Measurements from ENCODE around the gene THSD4. TPM values are rescaled to one million over a fixed set of nuclear protein-coding genes. Genes with fewer than 3 reads are reported as not detected.
A peak's percentile ranks its signal among the peaks of the same experiment; 100 is the strongest.

THSD4 gene
- total and polyA plus RNA-seq, 2 of the 8 experiments (the other 6 are each of a cell fraction or from before 2014, with no cell fraction given) = 2.5 to 6.2 TPM

GRCh38 chr15:71362556-71362955, 247.3 kb downstream of the THSD4 start:
- no peaks in the 10 kb centered on the region for H3K36me3 ChIP-seq (ENCODE audit: control insufficient read depth in 2 of 4, insufficient read depth in 4 of 4, low read length in 3 of 4)
- no peak overlapping the region for H2AFZ ChIP-seq (ENCODE audit: low read length)
- H3K79me1 ChIP-seq (ENCODE audit: low read depth, low read length) = no peaks in the 10 kb centered on the region
- no peak overlapping the region; a peak in 1 of 4 replicates for H3K4me2 ChIP-seq (ENCODE audit: insufficient read depth in 1 of 2, low read depth in 2 of 2, low read length in 2 of 2)
- H4K20me1 ChIP-seq (replicated peaks in 1 of 2; ENCODE audit: control insufficient read depth in 1 of 2, insufficient read depth in 2 of 2, low read length in 2 of 2) = no peaks in the 10 kb centered on the region
- no peak overlapping the region for H3K23ac ChIP-seq (ENCODE audit: insufficient read length)
- H3K4me1 ChIP-seq (replicated peaks in 1 of 4; ENCODE audit: control insufficient read depth in 3 of 4, insufficient read depth in 4 of 4, low read length in 3 of 4) = peaks cover 9 to 21% (median 17%) of the 10 kb centered on the region in 4 experiments; a peak in 6 of 7 replicates
- no peak overlapping the region for H3K4me3 ChIP-seq (ENCODE audit: extremely low read depth in 1 of 4, insufficient read depth in 2 of 4, low read depth in 3 of 4, low read length in 4 of 4)
- no peak overlapping the region for H3K56ac ChIP-seq (replicated peaks; ENCODE audit: insufficient read length, low read depth, low read length)
- FAIRE-seq = no peak
- no peak overlapping the region for H2BK120ac ChIP-seq (replicated peaks; ENCODE audit: low read depth, low read length)
- H3K18ac ChIP-seq (ENCODE audit: extremely low read depth, low read length) = no peak overlapping the region; the same call in 1 of the 2 replicates
- no peak overlapping the region; the same call in 1 of the 2 replicates for H2BK12ac ChIP-seq (ENCODE audit: low read depth, low read length)
- H4K91ac ChIP-seq (replicated peaks; ENCODE audit: insufficient read length, low read length) = no peak overlapping the region
- no peaks in the 10 kb centered on the region for H3K23me2 ChIP-seq (ENCODE audit: low read depth, low read length)
- POLR2A ChIA-PET (ENCODE audit: partially characterized antibody) = interaction anchor here (0.9 to 1.3 kb wide), 2 partner anchors 10 to 12 kb away, joined by 3 read pairs; no protein-coding TSS in a partner anchor
- H3K9me3 ChIP-seq (ENCODE audit: insufficient read depth in 2 of 2, low read depth in 1 of 2, low read length in 1 of 2) = no peaks in the 10 kb centered on the region
- 82% methylated on average over 8 of the region's 8 CpGs; no CpG with 5 or more reads in 1 of the 2 experiments for WGBS, 2 experiments (ENCODE audit: extremely low coverage in 1 of 2, insufficient coverage in 1 of 2, insufficient read length in 1 of 2, insufficient replicate concordance in 2 of 2, low coverage in 1 of 2, low lambda C conversion rate in 2 of 2, missing lambda C conversion rate in 1 of 2)
- H3K14ac ChIP-seq (ENCODE audit: insufficient read length) = no peak overlapping the region
- H2AK5ac ChIP-seq (ENCODE audit: low read depth, low read length) = 0 out of 2 replicates have a peak overlapping the region, but pooled peaks have one; percentile 98
- H2BK15ac ChIP-seq (ENCODE audit: low read length) = no peak overlapping the region
- H3K4ac ChIP-seq (replicated peaks; ENCODE audit: insufficient read length, low read depth, low read length) = no peak overlapping the region
- 0 out of 2 replicates have a peak overlapping the region, but pooled peaks have one; percentile 95 for H2BK5ac ChIP-seq (ENCODE audit: low read depth, low read length)
- no peaks in the 10 kb centered on the region for H3K79me2 ChIP-seq (ENCODE audit: control insufficient read depth in 1 of 2, insufficient read depth in 2 of 2, low read length in 2 of 2)
- H2BK20ac ChIP-seq (ENCODE audit: low read length) = no peak overlapping the region
- H4K8ac ChIP-seq (ENCODE audit: extremely low read depth, insufficient read depth, low read length) = no peak overlapping the region
- no peak overlapping the region for H3K27ac ChIP-seq (ENCODE audit: low read depth, low read length)
- no peak overlapping the region for H3K9ac ChIP-seq (replicated peaks in 1 of 4; ENCODE audit: extremely low read depth in 1 of 4, low read depth in 3 of 4, low read length in 3 of 4)
- H3K27me3 ChIP-seq (replicated peaks in 1 of 4; ENCODE audit: control insufficient read depth in 3 of 4, extremely low read depth in 1 of 4, insufficient read depth in 3 of 4, low read length in 3 of 4) = no peaks in the 10 kb centered on the region
- no peak for DNase-seq (ENCODE audit: low read depth in 1 of 2, low spot score in 2 of 2)
- H4K5ac ChIP-seq (ENCODE audit: insufficient read length, low read depth, low read length) = peak overlapping the region; percentile 64
- CTCF ChIA-PET (ENCODE audit: partially characterized antibody) = interaction anchor here (0.6 to 1.5 kb wide), 6 partner anchors 10 to 1238 kb away, joined by 3 to 4 read pairs (median 3); no protein-coding TSS in a partner anchor
- TF ChIP-seq SUZ12 (IDR thresholded peaks at IDR 0.05; ENCODE audit: low read length) (no peak), TBP (IDR thresholded peaks at IDR 0.05; ENCODE audit: low read depth, low read length) (no peak)

All from H1 (cell line).